Measurements from ENCODE around the gene PAK4. TPM values are rescaled to one million over a fixed set of nuclear protein-coding genes. Genes with fewer than 3 reads are reported as not detected.

PAK4 gene
- total and polyA plus RNA-seq, 2 experiments from 2014 or later, result 20.3 to 39.6 TPM

DNA sequence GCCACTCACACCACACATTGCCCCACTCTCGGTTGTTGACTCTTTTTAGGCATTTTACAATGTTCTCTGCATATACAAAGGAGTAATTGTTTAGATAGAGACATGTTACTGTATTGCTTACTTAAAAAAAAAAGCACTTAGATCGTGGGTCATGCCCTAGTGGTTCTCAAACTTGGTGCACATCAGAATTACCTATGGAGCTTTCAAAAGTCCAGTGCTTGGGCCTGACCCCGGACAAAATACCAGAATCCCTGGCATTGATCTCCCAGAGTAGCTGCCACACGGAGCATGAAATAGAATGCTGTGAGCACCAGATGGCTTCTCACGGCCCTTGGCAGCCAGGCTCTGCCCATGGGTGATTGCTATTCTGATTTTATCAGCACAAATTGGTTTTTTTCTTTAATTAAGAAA, 21.4 kb upstream of the PAK4 start:
- H3K9me3 ChIP-seq (ENCODE audit: low read depth), result no peaks in the 10 kb centered on the region
- no peaks in the 10 kb centered on the region for H3K4me1 ChIP-seq (ENCODE audit: insufficient read depth)
- H3K36me3 ChIP-seq (replicated peaks; ENCODE audit: insufficient read depth, low read depth), result no peaks in the 10 kb centered on the region
- TF ChIP-seq EZH2phosphoT487 (IDR thresholded peaks at IDR 0.05; ENCODE audit: low read depth, severe bottlenecking, unreplicated experiment) (no peak), CTCF (IDR thresholded peaks at IDR 0.05; ENCODE audit: poor library complexity) (no peak)
- no peak overlapping the region for H3K27ac ChIP-seq
- H3K9me2 ChIP-seq (replicated peaks; ENCODE audit: insufficient read depth), result no peaks in the 10 kb centered on the region
- no peak for DNase-seq (ENCODE audit: low spot score)
- H4K20me1 ChIP-seq (ENCODE audit: insufficient read depth, poor library complexity, severe bottlenecking), result no peaks in the 10 kb centered on the region
- no peaks in the 10 kb centered on the region for H3K79me2 ChIP-seq
- H3K4me2 ChIP-seq, result no peak overlapping the region
- H3K27me3 ChIP-seq, result no peaks in the 10 kb centered on the region
- WGBS (ENCODE audit: low lambda C conversion rate, missing lambda C conversion rate), result 62% methylated on average over 5 of the region's 5 CpGs
- H2AFZ ChIP-seq, result no peak overlapping the region
- H3K4me3 ChIP-seq, result no peak overlapping the region

GRCh38 chr19:39106194-39106593, 19.4 kb upstream of the PAK4 start:
- no peaks in the 10 kb centered on the region for H3K36me3 ChIP-seq (replicated peaks; ENCODE audit: insufficient read depth, low read depth)
- 78% methylated on average over 7 of the region's 7 CpGs for WGBS (ENCODE audit: low lambda C conversion rate, missing lambda C conversion rate)

GRCh38 chr19:39109641-39110040, 15.9 kb upstream of the PAK4 start:
- H3K27me3 ChIP-seq, result no peaks in the 10 kb centered on the region
- no peaks in the 10 kb centered on the region for H3K36me3 ChIP-seq (replicated peaks; ENCODE audit: insufficient read depth, low read depth)
- no peak overlapping the region for H3K4me2 ChIP-seq
- no peak overlapping the region for H3K27ac ChIP-seq
- H3K9me2 ChIP-seq (replicated peaks; ENCODE audit: insufficient read depth), result no peaks in the 10 kb centered on the region
- no peaks in the 10 kb centered on the region for H3K79me2 ChIP-seq
- no peak overlapping the region for H3K4me3 ChIP-seq
- H3K4me1 ChIP-seq (ENCODE audit: insufficient read depth), result no peaks in the 10 kb centered on the region
- H2AFZ ChIP-seq, result no peak overlapping the region
- TF ChIP-seq CTCF (IDR thresholded peaks at IDR 0.05; ENCODE audit: poor library complexity) (no peak), EZH2phosphoT487 (IDR thresholded peaks at IDR 0.05; ENCODE audit: low read depth, severe bottlenecking, unreplicated experiment) (no peak), EZH2 (IDR thresholded peaks at IDR 0.05; ENCODE audit: borderline replicate concordance) (no peak)
- H4K20me1 ChIP-seq (ENCODE audit: insufficient read depth, poor library complexity, severe bottlenecking), result no peaks in the 10 kb centered on the region
- H3K9me3 ChIP-seq (ENCODE audit: low read depth), result no peaks in the 10 kb centered on the region
- no peak for DNase-seq (ENCODE audit: low spot score)

More at GRCh38 chr19:39106194-39106593, 19.4 kb upstream of the PAK4 start:
- Histone ChIP-seq H3K79me2 (no peaks in the 10 kb centered on the region), H3K27me3 (no peaks in the 10 kb centered on the region), H3K9me3 (ENCODE audit: low read depth) (no peaks in the 10 kb centered on the region), H3K4me2 (no peak overlapping the region), H3K9me2 (replicated peaks; ENCODE audit: insufficient read depth) (no peaks in the 10 kb centered on the region), H2AFZ (no peak overlapping the region), H3K4me3 (no peak overlapping the region), H3K27ac (no peak overlapping the region), H3K4me1 (ENCODE audit: insufficient read depth) (no peaks in the 10 kb centered on the region), H4K20me1 (ENCODE audit: insufficient read depth, poor library complexity, severe bottlenecking) (no peaks in the 10 kb centered on the region)
- TF ChIP-seq EZH2phosphoT487 (IDR thresholded peaks at IDR 0.05; ENCODE audit: low read depth, severe bottlenecking, unreplicated experiment) (no peak), CTCF (IDR thresholded peaks at IDR 0.05; ENCODE audit: poor library complexity) (no peak), EZH2 (IDR thresholded peaks at IDR 0.05; ENCODE audit: borderline replicate concordance) (no peak)
- DNase-seq (ENCODE audit: low spot score), result no peak
